Gastrocnemius medialis (tissue), 4 donors: ENCODE data around the gene SNX30. TPM values are rescaled to one million over a fixed set of nuclear protein-coding genes. Genes with fewer than 3 reads are reported as not detected.

Experiments used
- ATAC-seq, 2 donors: fragments of 150-250 bp; one replicate each; pipeline ENCODE4 v1.9.1; 2016
- DNase-seq, 2 donors: peaks; one replicate each; pipeline ENCODE4 v3.0.0-alpha.2; 2019
- H3K27ac ChIP-seq, 4 donors: fragments of 200-600 bp; sonication (generic); 1 replicate in 1 of 4; 2 replicates in 3 of 4; pipeline ENCODE4 v1.5.1; 2016 to 2018; ENCODE audit warnings: mild to moderate bottlenecking in 2 of 4, moderate library complexity in 1 of 4
- H3K27me3 ChIP-seq, 3 donors: fragments of 200-600 bp; sonication (generic) in 2 of 3; 1 replicate in 1 of 3; 2 replicates in 2 of 3; pipeline versions ENCODE4 v1.5.1 to v1.6.0; 2016 to 2019; ENCODE audit warnings: mild to moderate bottlenecking in 1 of 3, moderate library complexity in 1 of 3
- H3K36me3 ChIP-seq, 2 donors: fragments of 200-600 bp; sonication (generic) in 1 of 2; one replicate each; pipeline ENCODE4 v1.5.1; 2017 to 2018
- H3K4me1 ChIP-seq, 2 donors: fragments of 200-600 bp; sonication (generic) in 1 of 2; one replicate each; pipeline ENCODE4 v1.5.1; 2016 to 2017; ENCODE audit warnings: mild to moderate bottlenecking in 2 of 2
- H3K4me3 ChIP-seq, 4 donors: fragments of 200-600 bp; sonication (generic) in 3 of 4; 1 replicate in 1 of 4; 2 replicates in 3 of 4; pipeline ENCODE4 v1.5.1; 2016 to 2019; ENCODE audit warnings: mild to moderate bottlenecking in 2 of 4
- H3K9me3 ChIP-seq, 3 donors: fragments of 200-600 bp; sonication (generic) in 2 of 3; 1 replicate in 1 of 3; 2 replicates in 2 of 3; pipeline ENCODE4 v1.5.1; 2016 to 2019
- CTCF ChIP-seq, 5 experiments: fragments of 450-650 bp in 3 of 5; fragments of 200-600 bp in 2 of 5; sonication (generic) in 2 of 5; IDR thresholded peaks in 4 of 5; conservative IDR thresholded peaks in 1 of 5; 1 replicate in 4 of 5; 2 replicates in 1 of 5; pipeline ENCODE4 v1.5.1; 2016 to 2019; ENCODE audit warnings: antibody characterized with exemption in 5 of 5, mild to moderate bottlenecking in 3 of 5, moderate library complexity in 3 of 5
- POLR2A ChIP-seq, 2 donors: fragments of 450-650 bp; IDR thresholded peaks; one replicate each; pipeline ENCODE4 v1.6.1; 2017; ENCODE audit warnings: antibody characterized with exemption in 2 of 2, mild to moderate bottlenecking in 2 of 2, moderate library complexity in 2 of 2
- in situ Hi-C, 4 donors: fragments of 200-750 bp; cut with MboI; loops; one replicate each; pipeline versions ENCODE4 v1.15.0 to v1.8.0; 2017; ENCODE audit warnings: low sequenced_read_pairs in 4 of 4
- intact Hi-C: fragments of 100-400 bp; cut with DNase I; formaldehyde crosslinking; loops from one replicate; pipeline ENCODE4 v1.15.1; 2023; ENCODE audit warnings: low total_unique reads
- total RNA-seq, 4 donors: library from RNA; depleted of rRNA; stranded (reverse); fragments of >200 nt; gene quantifications; one replicate each; pipeline versions ENCODE4 v1.1.0 to v1.2.3, GENCODE V29; 2016

The SNX30 gene
- total RNA-seq, 4 donors from 2014 or later: 2.3 to 6.1 (median 3.9) TPM

- intact Hi-C loops: no loop called here
- Histone ChIP-seq H3K36me3 (no peaks in the 10 kb centered on the region), H3K4me1 (peaks cover 9% of the 10 kb centered on the region in 2 donors), H3K27me3 (no peaks in the 10 kb centered on the region), H3K4me3 (no peak overlapping the region), H3K9me3 (no peaks in the 10 kb centered on the region), H3K27ac (no peak overlapping the region)
- ATAC-seq: no peak
- TF ChIP-seq POLR2A (IDR thresholded peaks at IDR 0.05): no peak
- TF ChIP-seq CTCF (IDR thresholded peaks at IDR 0.05 in 4 of 5, conservative IDR thresholded peaks at IDR 0.05 in 1 of 5): no peak
- in situ Hi-C loops: no loop called here
- no peak for DNase-seq
These were observed 35.4 kb downstream of the SNX30 start for GRCh38 chr9:112785986-112786385.

GRCh38 chr9:112786829-112787520 is 36.4 kb downstream of the SNX30 start:
- Histone ChIP-seq H3K36me3 (no peaks in the 10 kb centered on the region), H3K27me3 (no peaks in the 10 kb centered on the region), H3K27ac (no peak overlapping the region), H3K9me3 (no peaks in the 10 kb centered on the region), H3K4me1 (peaks cover 4 to 9% of the 10 kb centered on the region in 2 donors), H3K4me3 (no peak overlapping the region)
- intact Hi-C loops: no loop called here
- in situ Hi-C loops: no loop called here
- no peak for ATAC-seq
- DNase-seq: no peak
- TF ChIP-seq CTCF (IDR thresholded peaks at IDR 0.05 in 4 of 5, conservative IDR thresholded peaks at IDR 0.05 in 1 of 5) (no peak), POLR2A (IDR thresholded peaks at IDR 0.05) (no peak)

GRCh38 chr9:112787978-112788377 is 37.4 kb downstream of the SNX30 start:
- intact Hi-C loops: no loop called here
- in situ Hi-C loops: no loop called here

GRCh38 chr9:112789473-112789872 is 38.9 kb downstream of the SNX30 start:
- no peaks in the 10 kb centered on the region for H3K27me3 ChIP-seq
- in situ Hi-C loops (no loop called here), intact Hi-C loops (no loop called here)
- DNase-seq (no peak), ATAC-seq (no peak)
- TF ChIP-seq POLR2A (IDR thresholded peaks at IDR 0.05): no peak
- TF ChIP-seq CTCF (IDR thresholded peaks at IDR 0.05 in 4 of 5, conservative IDR thresholded peaks at IDR 0.05 in 1 of 5): no peak
- peaks cover 0 to 5% of the 10 kb centered on the region in 2 donors for H3K4me1 ChIP-seq
- no peak overlapping the region for H3K27ac ChIP-seq
- H3K4me3 ChIP-seq: no peak overlapping the region
- no peaks in the 10 kb centered on the region for H3K9me3 ChIP-seq
- no peaks in the 10 kb centered on the region for H3K36me3 ChIP-seq

More at GRCh38 chr9:112787978-112788377, 37.4 kb downstream of the SNX30 start:
- no peaks in the 10 kb centered on the region for H3K9me3 ChIP-seq
- no peak for ATAC-seq
- H3K27me3 ChIP-seq: no peaks in the 10 kb centered on the region
- H3K27ac ChIP-seq: no peak overlapping the region
- H3K4me3 ChIP-seq: no peak overlapping the region
- DNase-seq: no peak
- TF ChIP-seq POLR2A (IDR thresholded peaks at IDR 0.05): no peak
- no peak for TF ChIP-seq CTCF (IDR thresholded peaks at IDR 0.05 in 4 of 5, conservative IDR thresholded peaks at IDR 0.05 in 1 of 5)
- H3K36me3 ChIP-seq: no peaks in the 10 kb centered on the region
- peaks cover 4 to 9% of the 10 kb centered on the region in 2 donors for H3K4me1 ChIP-seq
